Gastroesophageal sphincter (tissue), 2 donors: Measurements from ENCODE around the gene GRB14.

Source experiments
- POLR2A ChIP-seq, 2 donors: fragments of 450-650 bp; IDR thresholded peaks; one replicate each; pipeline ENCODE4 v1.6.1; 2017; ENCODE audit warnings: antibody characterized with exemption in 2 of 2, mild to moderate bottlenecking in 2 of 2, moderate library complexity in 1 of 2
- POLR2AphosphoS5 ChIP-seq: sonication (generic); formaldehyde crosslinking; IDR thresholded peaks from one replicate; pipeline ENCODE4 v1.6.1; 2017; ENCODE audit warnings: antibody characterized with exemption

DNA sequence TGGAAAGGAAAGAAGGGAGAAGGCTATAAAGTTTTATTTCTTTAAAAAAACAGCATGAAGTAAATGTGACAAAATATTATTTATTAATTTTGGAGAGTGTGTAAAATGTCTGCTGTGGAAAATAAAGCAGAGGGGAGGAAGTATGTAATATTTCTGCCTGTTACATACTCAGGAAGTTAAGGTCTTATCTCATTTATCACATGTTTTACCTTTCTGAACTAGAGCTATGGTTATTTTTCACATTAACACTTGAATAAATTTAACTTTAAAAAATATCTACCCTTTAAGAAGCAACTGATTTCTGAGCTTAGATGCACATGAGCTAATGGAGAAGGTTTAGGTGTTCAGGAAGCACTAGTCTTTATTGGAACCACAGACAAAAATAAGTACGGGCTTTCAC is 148.3 kb downstream of the GRB14 start:
- TF ChIP-seq POLR2AphosphoS5 = no peak
- TF ChIP-seq POLR2A (IDR thresholded peaks at IDR 0.05) = no peak
